ENCODE data around the gene SYCP2L.

DNA sequence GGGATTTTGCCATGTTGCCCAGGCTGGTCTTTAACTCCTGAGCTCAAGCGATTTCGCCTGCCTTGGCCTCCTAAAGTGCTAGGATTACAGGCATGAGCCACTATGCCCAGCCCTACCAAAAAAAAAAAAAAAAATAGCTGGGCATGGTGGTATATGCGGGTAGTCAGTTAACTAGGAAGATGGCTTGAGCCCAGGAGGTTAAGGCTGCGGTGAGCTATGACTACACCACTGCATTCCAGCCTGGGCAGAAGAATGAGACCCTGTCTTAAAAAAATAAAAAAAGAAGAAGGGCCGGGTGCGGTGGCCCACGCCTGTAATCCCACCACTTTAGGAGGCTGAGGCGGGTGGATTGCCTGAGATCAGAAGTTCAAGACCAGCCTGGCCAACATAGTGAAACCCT is 107.0 kb downstream of the SYCP2L start:
- no peak for TF ChIP-seq POLR2A (IDR thresholded peaks at IDR 0.05; ENCODE audit: low read length)
- TF ChIP-seq GATA1 (IDR thresholded peaks at IDR 0.05; ENCODE audit: low read depth, low read length) = no peak

Data from erythroblast (primary cell).